DOHH2 (cell line): ENCODE data around the gene ARIH2.
"Not testable (repeated sequence)": the region's sequence is repeated elsewhere in the genome, so short reads cannot be mapped to it uniquely, and the experiment has no call there.

Experiments
- H3F3A ChIP-seq: fragments of 200-600 bp; sonication (generic), shearing (Covaris generic); 2 replicates; pipeline ENCODE4 v1.6.0; 2016; ENCODE audit warnings: antibody characterized with exemption, mild to moderate bottlenecking; ENCODE audit not compliant: control insufficient read depth, insufficient read depth
- H3K27ac ChIP-seq: fragments of 200-600 bp; sonication (generic); 2 replicates; pipeline ENCODE4 v1.5.1; 2014; ENCODE audit warnings: low read depth, mild to moderate bottlenecking, low read length, moderate library complexity
- H3K27me3 ChIP-seq: fragments of 200-600 bp; sonication (generic); 2 replicates; pipeline ENCODE4 v1.6.1; 2014; ENCODE audit warnings: mild to moderate bottlenecking, low read length, mixed read lengths; ENCODE audit not compliant: control insufficient read depth
- H3K36me3 ChIP-seq: fragments of 200-600 bp; sonication (generic); 2 replicates; pipeline ENCODE4 v1.6.1; 2014; ENCODE audit warnings: mild to moderate bottlenecking, low read length, moderate library complexity, mixed read lengths; ENCODE audit not compliant: control insufficient read depth
- H3K4me1 ChIP-seq: fragments of 200-600 bp; sonication (generic); 2 replicates; pipeline ENCODE4 v1.6.1; 2014; ENCODE audit warnings: mild to moderate bottlenecking, low read length, mixed read lengths; ENCODE audit not compliant: control insufficient read depth
- H3K4me2 ChIP-seq: fragments of 200-600 bp; sonication (generic); 2 replicates; pipeline ENCODE4 v1.6.0; 2014; ENCODE audit warnings: mild to moderate bottlenecking, low read length, moderate library complexity
- H3K4me3 ChIP-seq: fragments of 200-600 bp; sonication (generic); 2 replicates; pipeline ENCODE4 v1.5.1; 2014; ENCODE audit warnings: mild to moderate bottlenecking, low read length, mixed read lengths
- H3K79me2 ChIP-seq: fragments of 200-600 bp; sonication (generic); 2 replicates; pipeline ENCODE4 v1.6.1; 2014; ENCODE audit warnings: mild to moderate bottlenecking, low read length, mixed read lengths; ENCODE audit not compliant: control insufficient read depth
- H3K9me2 ChIP-seq: fragments of 200-600 bp; sonication (generic); replicated peaks from 2 replicates; pipeline ENCODE4 v1.6.1; 2014; ENCODE audit warnings: mild to moderate bottlenecking, low read length, mixed read lengths; ENCODE audit not compliant: control insufficient read depth
- H3K9me3 ChIP-seq: fragments of 200-600 bp; sonication (generic); 2 replicates; pipeline ENCODE4 v1.6.1; 2014; ENCODE audit warnings: antibody characterized with exemption, low read length, mixed read lengths; ENCODE audit not compliant: control insufficient read depth, insufficient read depth
- H4K20me1 ChIP-seq: fragments of 200-600 bp; sonication (generic); 2 replicates; pipeline ENCODE4 v1.6.0; 2014; ENCODE audit warnings: low read depth, mild to moderate bottlenecking, antibody characterized with exemption, low read length, moderate library complexity; ENCODE audit not compliant: control insufficient read depth, insufficient read depth
- CTCF ChIP-seq: fragments of 200-600 bp; sonication (generic); IDR thresholded peaks from one replicate; pipeline ENCODE4 v1.5.1; 2014; ENCODE audit warnings: antibody characterized with exemption, mild to moderate bottlenecking, low read depth, low read length; ENCODE audit not compliant: poor library complexity, severe bottlenecking
- EZH2phosphoT487 ChIP-seq: fragments of 200-600 bp; sonication (generic); IDR thresholded peaks from 2 replicates; pipeline ENCODE4 v1.6.1; 2017; ENCODE audit warnings: borderline replicate concordance, mild to moderate bottlenecking, antibody characterized with exemption, low read length, moderate library complexity, mixed read lengths

Gene ARIH2

GRCh38 chr3:49007068-49007770 is 88.6 kb downstream of the ARIH2 start, which contains the start of gene WDR6:
Gene WDR6, plus strand, starts transcription at chr3:49007391. Its CDS starts 41 bp downstream, at chr3:49007432.
- no peaks in the 10 kb centered on the region for H3K27me3 ChIP-seq
- H3K9me3 ChIP-seq, result no peaks in the 10 kb centered on the region
- H3K4me2 ChIP-seq, result peak within 1 kb of the TSS; percentile 87
- peak; percentile 78 for TF ChIP-seq CTCF
- TF ChIP-seq EZH2phosphoT487, result no peak
- peak within 1 kb of the TSS; percentile 74 for H3K27ac ChIP-seq
- peaks cover 20% of the 10 kb centered on the region for H3K36me3 ChIP-seq
- H3K4me1 ChIP-seq, result peaks cover 18% of the 10 kb centered on the region
- H3K79me2 ChIP-seq, result peaks cover 46% of the 10 kb centered on the region
- H3F3A ChIP-seq, result no peaks in the 10 kb centered on the region
- peaks cover 6% of the 10 kb centered on the region for H4K20me1 ChIP-seq
- H3K4me3 ChIP-seq, result peak within 1 kb of the TSS; percentile 90
- no peaks in the 10 kb centered on the region for H3K9me2 ChIP-seq

GRCh38 chr3:49007771-49008528 is 89.3 kb downstream of the ARIH2 start:
- Histone ChIP-seq H3K79me2 (peaks cover 53% of the 10 kb centered on the region), H3K4me1 (peaks cover 18% of the 10 kb centered on the region)

GRCh38 chr3:49008627-49009026 is 90.0 kb downstream of the ARIH2 start:
- not testable (repeated sequence) for H3K9me3 ChIP-seq, H3F3A ChIP-seq, H3K9me2 ChIP-seq, H3K27me3 ChIP-seq, H3K27ac ChIP-seq
- Histone ChIP-seq H3K4me3 (peak overlapping the region; percentile 90), H4K20me1 (peaks cover 13% of the 10 kb centered on the region), H3K4me1 (peaks cover 18% of the 10 kb centered on the region), H3K36me3 (peaks cover 34% of the 10 kb centered on the region), H3K4me2 (peak overlapping the region; percentile 87), H3K79me2 (peaks cover 60% of the 10 kb centered on the region)

More at GRCh38 chr3:49007771-49008528, 89.3 kb downstream of the ARIH2 start:
- no peaks in the 10 kb centered on the region for H3F3A ChIP-seq
- H3K4me3 ChIP-seq, result peak overlapping the region; percentile 90
- H3K36me3 ChIP-seq, result peaks cover 27% of the 10 kb centered on the region
- H3K9me3 ChIP-seq, result no peaks in the 10 kb centered on the region
- peak overlapping the region; percentile 87 for H3K4me2 ChIP-seq
- peak; percentile 21 for TF ChIP-seq CTCF
- TF ChIP-seq EZH2phosphoT487, result no peak
- H4K20me1 ChIP-seq, result peaks cover 7% of the 10 kb centered on the region
- H3K9me2 ChIP-seq, result no peaks in the 10 kb centered on the region
- peak overlapping the region; percentile 74 for H3K27ac ChIP-seq
- H3K27me3 ChIP-seq, result no peaks in the 10 kb centered on the region

GRCh38 chr3:49009396-49009795 is 90.8 kb downstream of the ARIH2 start:
- peaks cover 64% of the 10 kb centered on the region for H3K79me2 ChIP-seq

More at GRCh38 chr3:49009396-49009795, 90.8 kb downstream of the ARIH2 start:
- H4K20me1 ChIP-seq, result peaks cover 16% of the 10 kb centered on the region
- H3K4me2 ChIP-seq, result no peak overlapping the region
- peaks cover 18% of the 10 kb centered on the region for H3K4me1 ChIP-seq
- TF ChIP-seq EZH2phosphoT487, result no peak
- H3K27ac ChIP-seq, result no peak overlapping the region
- H3K9me3 ChIP-seq, result no peaks in the 10 kb centered on the region
- no peak overlapping the region for H3K4me3 ChIP-seq
- no peaks in the 10 kb centered on the region for H3K9me2 ChIP-seq
- no peaks in the 10 kb centered on the region for H3K27me3 ChIP-seq
- no peaks in the 10 kb centered on the region for H3F3A ChIP-seq
- H3K36me3 ChIP-seq, result peaks cover 42% of the 10 kb centered on the region
